GM21786 (cell line): ENCODE measurements around the gene UCHL5.

Experiments used
- ATAC-seq: cut with Tn5 transposase; IDR thresholded peaks from one replicate; pipeline ENCODE4 v1.9.1; 2021; ENCODE audit not compliant: unreplicated experiment

The UCHL5 gene

GRCh38 chr1:193059282-193060114 is at the start of gene UCHL5, which contains the start of gene RO60:
UCHL5 (minus strand) TSS chr1:193059360; CDS start chr1:193059260, 100 bp downstream.
RO60 (plus strand) TSS chr1:193059612; CDS start chr1:193069055, 9,443 bp downstream.
- ATAC-seq, result peak; percentile 94

- no peak for ATAC-seq
Measured at GRCh38 chr1:193108471-193108870, 49.3 kb upstream of the UCHL5 start.

- no peak for ATAC-seq
Measured at GRCh38 chr1:193105821-193106177, 46.6 kb upstream of the UCHL5 start.

GRCh38 chr1:193104907-193105820 is 46.0 kb upstream of the UCHL5 start, which contains the start of gene GLRX2:
GLRX2 (minus strand) TSS chr1:193105414; CDS start chr1:193105382, 32 bp downstream.
- ATAC-seq, result peak; percentile 91

- ATAC-seq, result peak; percentile 33
Measured at GRCh38 chr1:193104502-193104906, 45.3 kb upstream of the UCHL5 start.

- ATAC-seq, result no peak
Measured at GRCh38 chr1:193103759-193104501, 44.8 kb upstream of the UCHL5 start.

GRCh38 chr1:193102662-193103061 is 43.5 kb upstream of the UCHL5 start:
- no peak for ATAC-seq

GRCh38 chr1:193094112-193094511 is 35.0 kb upstream of the UCHL5 start:
- ATAC-seq, result no peak

GRCh38 chr1:193090865-193091264 is 31.7 kb upstream of the UCHL5 start:
- no peak for ATAC-seq

- no peak for ATAC-seq
Measured at GRCh38 chr1:193087893-193088292, 28.7 kb upstream of the UCHL5 start.

- no peak for ATAC-seq
Measured at GRCh38 chr1:193086342-193086741, 27.2 kb upstream of the UCHL5 start.

GRCh38 chr1:193085263-193085662 is 26.1 kb upstream of the UCHL5 start:
- ATAC-seq, result no peak

- peak; percentile 93 for ATAC-seq
Measured at GRCh38 chr1:193083365-193084088, 24.4 kb upstream of the UCHL5 start.

GRCh38 chr1:193079187-193079586 is 20.0 kb upstream of the UCHL5 start:
- ATAC-seq, result no peak

- ATAC-seq, result no peak
Measured at GRCh38 chr1:193077991-193078390, 18.8 kb upstream of the UCHL5 start.

- ATAC-seq, result peak; percentile 49
Measured at GRCh38 chr1:193070942-193071341, 11.8 kb upstream of the UCHL5 start.

GRCh38 chr1:193070386-193070753 is 11.2 kb upstream of the UCHL5 start:
- ATAC-seq, result peak; percentile 31

GRCh38 chr1:193069748-193070385 is 10.7 kb upstream of the UCHL5 start:
- no peak for ATAC-seq

GRCh38 chr1:193068013-193068412 is 8.9 kb upstream of the UCHL5 start:
- no peak for ATAC-seq

- ATAC-seq, result peak; percentile 23
Measured at GRCh38 chr1:193066606-193067005, 7.4 kb upstream of the UCHL5 start.
